ENCODE measurements around the gene TMEFF2.

Gene TMEFF2

DNA sequence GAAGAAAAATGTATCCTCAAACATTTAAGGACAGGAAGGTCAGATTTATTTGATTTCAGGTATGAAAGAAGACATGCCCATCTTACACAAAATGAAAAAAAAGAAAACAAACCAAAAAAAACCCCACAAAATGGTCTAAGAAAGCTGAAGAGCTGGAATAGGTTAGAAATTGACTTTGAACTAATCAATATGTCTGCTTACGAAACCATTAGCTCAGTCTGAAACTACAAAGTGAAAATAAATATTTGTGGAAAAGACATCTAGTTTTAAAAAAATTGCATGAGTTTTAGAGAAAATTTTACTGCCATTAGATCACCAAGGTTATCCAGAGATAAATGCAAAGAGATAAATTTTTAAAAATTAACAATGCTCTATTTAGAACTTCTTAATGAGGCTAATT lies 125.3 kb downstream of the TMEFF2 start:
- no peak overlapping the region for H3K4me3 ChIP-seq (ENCODE audit: low read depth, low read length)
- TF ChIP-seq, protein P1, sequence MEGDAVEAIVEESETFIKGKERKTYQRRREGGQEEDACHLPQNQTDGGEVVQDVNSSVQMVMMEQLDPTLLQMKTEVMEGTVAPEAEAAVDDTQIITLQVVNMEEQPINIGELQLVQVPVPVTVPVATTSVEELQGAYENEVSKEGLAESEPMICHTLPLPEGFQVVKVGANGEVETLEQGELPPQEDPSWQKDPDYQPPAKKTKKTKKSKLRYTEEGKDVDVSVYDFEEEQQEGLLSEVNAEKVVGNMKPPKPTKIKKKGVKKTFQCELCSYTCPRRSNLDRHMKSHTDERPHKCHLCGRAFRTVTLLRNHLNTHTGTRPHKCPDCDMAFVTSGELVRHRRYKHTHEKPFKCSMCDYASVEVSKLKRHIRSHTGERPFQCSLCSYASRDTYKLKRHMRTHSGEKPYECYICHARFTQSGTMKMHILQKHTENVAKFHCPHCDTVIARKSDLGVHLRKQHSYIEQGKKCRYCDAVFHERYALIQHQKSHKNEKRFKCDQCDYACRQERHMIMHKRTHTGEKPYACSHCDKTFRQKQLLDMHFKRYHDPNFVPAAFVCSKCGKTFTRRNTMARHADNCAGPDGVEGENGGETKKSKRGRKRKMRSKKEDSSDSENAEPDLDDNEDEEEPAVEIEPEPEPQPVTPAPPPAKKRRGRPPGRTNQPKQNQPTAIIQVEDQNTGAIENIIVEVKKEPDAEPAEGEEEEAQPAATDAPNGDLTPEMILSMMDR (IDR thresholded peaks at IDR 0.05; ENCODE audit: borderline replicate concordance, insufficient read depth, low read depth, low read length): no peak

DNA sequence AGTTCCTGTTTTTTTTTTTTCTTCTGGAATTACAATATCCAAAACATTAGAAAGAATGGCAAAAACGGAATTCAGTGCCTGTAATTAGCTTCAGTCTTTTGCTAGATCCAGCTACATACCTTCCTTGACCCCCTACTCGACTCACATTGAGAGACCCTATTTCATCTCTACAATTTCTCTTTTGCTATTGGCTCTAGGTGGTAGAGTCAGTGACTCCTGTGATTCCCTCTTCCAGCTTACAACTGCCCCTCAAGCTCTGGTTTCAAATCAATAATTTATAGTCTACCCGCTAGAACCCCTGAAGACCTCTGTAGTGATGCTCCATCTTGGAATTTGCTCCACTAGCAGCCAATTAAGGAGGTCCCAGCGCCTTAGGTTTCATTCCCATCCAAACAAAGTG lies 125.8 kb downstream of the TMEFF2 start:
- TF ChIP-seq, protein P1 (IDR thresholded peaks at IDR 0.05; ENCODE audit: borderline replicate concordance, insufficient read depth, low read depth, low read length): no peak
- no peak overlapping the region for H3K4me3 ChIP-seq (ENCODE audit: low read depth, low read length)

DNA sequence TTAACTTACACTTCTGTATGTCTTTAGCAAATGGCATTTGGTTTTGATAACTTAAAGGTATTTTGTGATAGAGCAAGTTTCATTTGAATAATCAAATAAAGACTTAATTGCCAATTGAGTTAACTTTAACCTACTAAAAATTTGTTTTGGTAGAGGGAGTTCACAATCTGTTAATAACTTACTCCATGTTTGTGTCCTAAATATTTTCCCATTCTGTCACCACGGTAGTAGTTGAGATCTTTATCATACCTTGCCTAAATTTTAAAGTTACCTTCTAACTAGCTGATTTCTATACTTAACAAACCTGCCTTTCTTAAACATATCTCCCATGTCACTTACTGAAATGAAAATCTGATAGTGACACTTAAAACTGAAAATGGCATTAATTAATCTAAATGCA lies 127.1 kb downstream of the TMEFF2 start:
- no peak overlapping the region for H3K4me3 ChIP-seq (ENCODE audit: low read depth, low read length)
- TF ChIP-seq, protein P1 (IDR thresholded peaks at IDR 0.05; ENCODE audit: borderline replicate concordance, insufficient read depth, low read depth, low read length): no peak

DNA sequence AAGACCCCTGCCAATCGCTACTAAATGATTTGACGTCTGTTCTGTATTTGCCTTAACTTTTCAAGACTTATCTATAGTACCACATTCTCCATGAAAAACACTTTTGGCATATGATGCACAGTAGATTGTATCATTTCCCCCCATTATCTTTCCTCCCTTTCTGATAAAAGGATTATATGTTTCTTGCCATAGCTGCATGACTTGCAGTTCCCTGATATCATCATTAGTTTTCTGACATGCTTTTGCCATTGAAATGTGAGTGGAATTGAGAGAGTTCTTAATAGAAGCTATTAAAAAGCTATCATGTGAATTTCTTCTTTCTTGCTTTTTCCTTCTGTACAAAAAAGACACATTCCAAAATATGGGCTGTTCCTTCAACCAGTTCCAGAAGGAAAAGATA lies 130.3 kb downstream of the TMEFF2 start:
- no peak overlapping the region for H3K4me3 ChIP-seq (ENCODE audit: low read depth, low read length)
- TF ChIP-seq, protein P1 (IDR thresholded peaks at IDR 0.05; ENCODE audit: borderline replicate concordance, insufficient read depth, low read depth, low read length): no peak

DNA sequence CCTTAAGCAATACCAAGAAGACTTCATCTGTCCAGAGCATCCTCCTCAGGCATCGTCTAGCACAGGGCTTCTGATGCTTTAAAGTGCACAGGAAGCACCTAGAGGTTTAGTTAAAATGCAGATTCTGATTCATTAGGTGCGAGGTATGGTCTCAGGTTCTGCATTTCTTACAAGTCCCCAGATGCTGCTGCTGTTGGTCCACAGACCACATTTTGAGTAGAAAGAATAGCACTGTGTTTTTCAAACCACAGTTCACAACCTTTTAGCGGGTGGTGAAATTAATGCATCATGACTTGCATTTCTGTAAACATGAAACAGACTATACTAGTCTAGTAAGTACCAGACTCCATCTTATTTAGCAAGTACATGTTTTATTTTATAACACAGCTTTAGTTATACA lies 134.6 kb downstream of the TMEFF2 start:
- H3K4me3 ChIP-seq (ENCODE audit: low read depth, low read length): no peak overlapping the region
- TF ChIP-seq, protein P1 (IDR thresholded peaks at IDR 0.05; ENCODE audit: borderline replicate concordance, insufficient read depth, low read depth, low read length): no peak

DNA sequence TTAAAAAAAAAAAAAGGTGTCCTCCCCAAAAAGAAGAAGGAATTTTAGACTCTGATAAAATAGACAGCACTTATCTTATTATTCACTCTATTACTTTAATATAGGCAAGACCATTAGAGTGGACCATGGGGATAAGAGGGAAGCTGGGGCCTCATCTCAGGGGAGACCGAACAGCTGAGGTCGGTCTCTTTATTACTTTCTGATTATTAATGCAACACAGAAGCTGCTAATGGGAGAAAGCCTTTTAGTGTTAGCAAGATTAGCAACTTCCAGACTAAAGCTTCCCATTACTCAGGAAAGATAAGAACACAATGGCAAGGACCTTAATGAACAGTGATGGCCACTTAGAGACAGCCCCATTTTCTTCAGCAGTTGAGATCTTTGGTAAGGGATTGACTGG lies 135.5 kb downstream of the TMEFF2 start:
- TF ChIP-seq, protein P1 (IDR thresholded peaks at IDR 0.05; ENCODE audit: borderline replicate concordance, insufficient read depth, low read depth, low read length): no peak
- H3K4me3 ChIP-seq (ENCODE audit: low read depth, low read length): no peak overlapping the region

DNA sequence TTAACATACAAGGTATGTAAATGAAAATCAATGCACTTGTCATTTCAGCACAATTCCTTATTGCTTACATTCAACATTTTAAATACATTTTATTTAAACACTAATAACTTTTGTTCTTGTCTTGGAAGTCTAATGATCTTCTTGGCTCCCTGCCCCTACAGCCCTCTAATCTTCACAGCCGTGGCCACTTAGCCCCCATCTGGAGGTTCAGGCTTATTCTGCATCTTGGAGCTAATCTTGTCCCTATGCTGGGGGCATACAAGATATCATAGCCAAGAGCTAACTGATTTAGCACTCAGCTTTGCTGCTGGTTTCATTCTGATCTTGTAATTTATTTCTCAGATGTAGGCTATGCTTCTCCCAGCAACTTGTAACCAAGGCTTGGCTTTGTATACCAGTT lies 140.8 kb downstream of the TMEFF2 start:
- H3K4me3 ChIP-seq (ENCODE audit: low read depth, low read length): no peak overlapping the region
- TF ChIP-seq, protein P1 (IDR thresholded peaks at IDR 0.05; ENCODE audit: borderline replicate concordance, insufficient read depth, low read depth, low read length): no peak
